ENCODE measurements around the gene AEBP1. TPM values are rescaled to one million over a fixed set of nuclear protein-coding genes. Genes with fewer than 3 reads are reported as not detected.

AEBP1 gene
- total RNA-seq, 1 experiment from 2014 or later, result 30.1 TPM

GRCh38 chr7:44060091-44060947 is 43.8 kb upstream of the AEBP1 start:
- Histone ChIP-seq H3K9me3 (ENCODE audit: low read depth, low read length, poor library complexity, severe bottlenecking) (no peaks in the 10 kb centered on the region), H3K36me3 (ENCODE audit: insufficient read depth, low read length, poor library complexity, severe bottlenecking) (peaks cover 46% of the 10 kb centered on the region), H3K27ac (ENCODE audit: low read depth, low read length, poor library complexity, severe bottlenecking) (no peak overlapping the region), H3K4me3 (ENCODE audit: low read depth, low read length, poor library complexity, severe bottlenecking) (no peak overlapping the region), H3K27me3 (replicated peaks; ENCODE audit: insufficient read depth, low read depth, low read length, poor library complexity) (no peaks in the 10 kb centered on the region), H3K4me1 (ENCODE audit: insufficient read depth, low read length, poor library complexity, severe bottlenecking) (no peaks in the 10 kb centered on the region)
- DNase-seq (ENCODE audit: low spot score), result no peak
- CTCF ChIA-PET, result no interaction called here
- no TSS peak for BruUV-seq (replicated peaks)
- POLR2A ChIA-PET (ENCODE audit: low non-redundant PET), result no interaction called here
- intact Hi-C loops (cut with micrococcal nuclease; ENCODE audit: unreplicated experiment), result no loop called here
- TF ChIP-seq CTCF (conservative IDR thresholded peaks at IDR 0.05; ENCODE audit: low read depth, low read length) (no peak), EZH2 (IDR thresholded peaks at IDR 0.05; ENCODE audit: borderline replicate concordance, low read depth, low read length, poor library complexity, severe bottlenecking) (no peak)

DNA sequence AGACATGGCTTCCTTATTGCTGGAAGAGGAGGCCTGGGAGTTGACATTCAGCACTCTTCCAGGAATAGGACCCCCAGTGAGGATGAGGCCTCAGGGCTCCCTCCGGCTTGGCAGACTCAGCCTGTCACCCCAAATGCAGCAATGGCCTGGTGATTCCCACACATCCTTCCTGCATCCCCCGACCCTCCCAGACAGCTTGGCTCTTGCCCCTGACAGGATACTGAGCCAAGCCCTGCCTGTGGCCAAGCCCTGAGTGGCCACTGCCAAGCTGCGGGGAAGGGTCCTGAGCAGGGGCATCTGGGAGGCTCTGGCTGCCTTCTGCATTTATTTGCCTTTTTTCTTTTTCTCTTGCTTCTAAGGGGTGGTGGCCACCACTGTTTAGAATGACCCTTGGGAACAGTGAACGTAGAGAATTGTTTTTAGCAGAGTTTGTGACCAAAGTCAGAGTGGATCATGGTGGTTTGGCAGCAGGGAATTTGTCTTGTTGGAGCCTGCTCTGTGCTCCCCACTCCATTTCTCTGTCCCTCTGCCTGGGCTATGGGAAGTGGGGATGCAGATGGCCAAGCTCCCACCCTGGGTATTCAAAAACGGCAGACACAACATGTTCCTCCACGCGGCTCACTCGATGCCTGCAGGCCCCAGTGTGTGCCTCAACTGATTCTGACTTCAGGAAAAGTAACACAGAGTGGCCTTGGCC is 43.0 kb upstream of the AEBP1 start:
- BruUV-seq (replicated peaks), result TSS peak; percentile 34
- no peak for TF ChIP-seq EZH2 (IDR thresholded peaks at IDR 0.05; ENCODE audit: borderline replicate concordance, low read depth, low read length, poor library complexity, severe bottlenecking)
- no peak for TF ChIP-seq CTCF (conservative IDR thresholded peaks at IDR 0.05; ENCODE audit: low read depth, low read length)
- intact Hi-C loops (cut with micrococcal nuclease; ENCODE audit: unreplicated experiment), result no loop called here
- DNase-seq (ENCODE audit: low spot score), result no peak
- peaks cover 3% of the 10 kb centered on the region for H3K4me1 ChIP-seq (ENCODE audit: insufficient read depth, low read length, poor library complexity, severe bottlenecking)
- no peaks in the 10 kb centered on the region for H3K9me3 ChIP-seq (ENCODE audit: low read depth, low read length, poor library complexity, severe bottlenecking)
- H3K27ac ChIP-seq (ENCODE audit: low read depth, low read length, poor library complexity, severe bottlenecking), result no peak overlapping the region
- peaks cover 44% of the 10 kb centered on the region for H3K36me3 ChIP-seq (ENCODE audit: insufficient read depth, low read length, poor library complexity, severe bottlenecking)
- ChIA-PET CTCF (no interaction called here), POLR2A (ENCODE audit: low non-redundant PET) (interaction anchor here (0.6 kb wide), 1 partner anchor 8 kb away, joined by 3 read pairs; no protein-coding TSS in a partner anchor)
- H3K4me3 ChIP-seq (ENCODE audit: low read depth, low read length, poor library complexity, severe bottlenecking), result no peak overlapping the region
- H3K27me3 ChIP-seq (replicated peaks; ENCODE audit: insufficient read depth, low read depth, low read length, poor library complexity), result no peaks in the 10 kb centered on the region

GRCh38 chr7:44061645-44062179 is 42.4 kb upstream of the AEBP1 start:
- TF ChIP-seq EZH2 (IDR thresholded peaks at IDR 0.05; ENCODE audit: borderline replicate concordance, low read depth, low read length, poor library complexity, severe bottlenecking) (no peak), CTCF (conservative IDR thresholded peaks at IDR 0.05; ENCODE audit: low read depth, low read length) (no peak)
- H3K36me3 ChIP-seq (ENCODE audit: insufficient read depth, low read length, poor library complexity, severe bottlenecking), result peaks cover 38% of the 10 kb centered on the region
- no peak overlapping the region for H3K27ac ChIP-seq (ENCODE audit: low read depth, low read length, poor library complexity, severe bottlenecking)
- no peak for DNase-seq (ENCODE audit: low spot score)
- no TSS peak for BruUV-seq (replicated peaks)
- intact Hi-C loops (cut with micrococcal nuclease; ENCODE audit: unreplicated experiment), result no loop called here
- POLR2A ChIA-PET (ENCODE audit: low non-redundant PET), result no interaction called here
- no peak overlapping the region for H3K4me3 ChIP-seq (ENCODE audit: low read depth, low read length, poor library complexity, severe bottlenecking)
- CTCF ChIA-PET, result no interaction called here
- no peaks in the 10 kb centered on the region for H3K9me3 ChIP-seq (ENCODE audit: low read depth, low read length, poor library complexity, severe bottlenecking)
- H3K4me1 ChIP-seq (ENCODE audit: insufficient read depth, low read length, poor library complexity, severe bottlenecking), result peaks cover 3% of the 10 kb centered on the region
- no peaks in the 10 kb centered on the region for H3K27me3 ChIP-seq (replicated peaks; ENCODE audit: insufficient read depth, low read depth, low read length, poor library complexity)

Measured in A673 (cell line).